Measurements from ENCODE around the gene LIG3. TPM values are rescaled to one million over a fixed set of nuclear protein-coding genes. Genes with fewer than 3 reads are reported as not detected.
"Not testable (repeated sequence)": the region's sequence is repeated elsewhere in the genome, so short reads cannot be mapped to it uniquely, and the experiment has no call there.

The LIG3 gene
- total and polyA plus RNA-seq, 2 of the 13 experiments (the other 11 are each of a cell fraction or from before 2014, with no cell fraction given), result 34.4 to 36.2 TPM

- no peak for TF ChIP-seq ZKSCAN5 (CRISPR knock-in tag; IDR thresholded peaks at IDR 0.05)
- no peak for TF ChIP-seq MEF2D (CRISPR knock-in tag; IDR thresholded peaks at IDR 0.05)
- 0 out of 2 replicates have a peak, but pooled peaks have one; percentile 20 for TF ChIP-seq ZNF253 (CRISPR knock-in tag; IDR thresholded peaks at IDR 0.05; ENCODE audit: borderline replicate concordance)
- no peak for TF ChIP-seq GPN1 (CRISPR knock-in tag; IDR thresholded peaks at IDR 0.05; ENCODE audit: borderline replicate concordance)
- no peak for TF ChIP-seq ZNF383 (CRISPR knock-in tag; IDR thresholded peaks at IDR 0.05; ENCODE audit: borderline replicate concordance)
- no peak for TF ChIP-seq RAD51 (IDR thresholded peaks at IDR 0.05; ENCODE audit: borderline replicate concordance)
- 0 out of 2 replicates have a peak, but pooled peaks have one; percentile 39 for TF ChIP-seq THAP7 (CRISPR knock-in tag; IDR thresholded peaks at IDR 0.05)
- TF ChIP-seq SATB2 (CRISPR knock-in tag; IDR thresholded peaks at IDR 0.05), result no peak
- TF ChIP-seq CCAR2 (optimal IDR thresholded peaks at IDR 0.05; ENCODE audit: low read depth, low read length), result no peak
- TF ChIP-seq MXD3 (CRISPR knock-in tag; IDR thresholded peaks at IDR 0.05), result peak; percentile 93
- peak; percentile 63; the same call in 1 of the 2 replicates for TF ChIP-seq DNMT3B (CRISPR knock-in tag; conservative IDR thresholded peaks at IDR 0.05)
- TF ChIP-seq ETV6 (CRISPR knock-in tag; conservative IDR thresholded peaks at IDR 0.05), result 0 out of 2 replicates have a peak, but pooled peaks have one; percentile 52
- TF ChIP-seq TCF7 (IDR thresholded peaks at IDR 0.05; ENCODE audit: low read depth), result no peak
- no peak for TF ChIP-seq RFX3 (CRISPR knock-in tag; IDR thresholded peaks at IDR 0.05)
These were observed at the start of gene LIG3 (continued) for GRCh38 chr17:34980353-34980680.

- H3K9me3 ChIP-seq (ENCODE audit: low read length); in situ Hi-C loops (cut with HindIII; ENCODE audit: extremely low pct_ligation_motif_present, low pct_unique_long_range_greater_than_20kb); CTCF ChIA-PET (ENCODE audit: low intra/inter-chr PET ratio, low total read pairs); H3K27ac ChIP-seq (ENCODE audit: extremely low read length, insufficient read depth, low read length); H3K4me2 ChIP-seq (ENCODE audit: low read depth, low read length); intact Hi-C loops (cut with micrococcal nuclease; ENCODE audit: unreplicated experiment); POLR2A ChIA-PET; H3K9ac ChIP-seq (ENCODE audit: insufficient read depth, low read depth, low read length); H3K4me3 ChIP-seq (replicated peaks in 1 of 3; ENCODE audit: insufficient read depth in 1 of 3, low read depth in 2 of 3, low read length in 3 of 3); H3K79me2 ChIP-seq (ENCODE audit: insufficient read depth, low read length); ATAC-seq; H2AFZ ChIP-seq (ENCODE audit: low read length); BruUV-seq (replicated peaks); H3K4me1 ChIP-seq (ENCODE audit: insufficient read depth, low read length); FAIRE-seq; H4K20me1 ChIP-seq (ENCODE audit: insufficient read depth, low read length); H3K27me3 ChIP-seq (ENCODE audit: control insufficient read depth in 1 of 2, insufficient read depth in 2 of 2, low read length in 2 of 2); DNase-seq (ENCODE audit: low spot score); H3K36me3 ChIP-seq (replicated peaks in 1 of 2; ENCODE audit: control insufficient read depth in 1 of 2, insufficient read depth in 2 of 2, low read length in 2 of 2): not testable (repeated sequence)
- 0 out of 4 replicates have a peak, but pooled peaks of 1 of the 2 experiments have one; percentile 13 for TF ChIP-seq MAFK (conservative IDR thresholded peaks at IDR 0.05 in 1 of 2, IDR thresholded peaks at IDR 0.05 in 1 of 2; ENCODE audit: low read length in 2 of 2)
- WGBS (ENCODE audit: low lambda C conversion rate), result 78% methylated on average over 4 of the region's 4 CpGs
These were observed 29.5 kb upstream of the LIG3 start for GRCh38 chr17:34950780-34951179.

Data from HepG2 (cell line).